ENCODE results near the gene CRTAC1.

DNA sequence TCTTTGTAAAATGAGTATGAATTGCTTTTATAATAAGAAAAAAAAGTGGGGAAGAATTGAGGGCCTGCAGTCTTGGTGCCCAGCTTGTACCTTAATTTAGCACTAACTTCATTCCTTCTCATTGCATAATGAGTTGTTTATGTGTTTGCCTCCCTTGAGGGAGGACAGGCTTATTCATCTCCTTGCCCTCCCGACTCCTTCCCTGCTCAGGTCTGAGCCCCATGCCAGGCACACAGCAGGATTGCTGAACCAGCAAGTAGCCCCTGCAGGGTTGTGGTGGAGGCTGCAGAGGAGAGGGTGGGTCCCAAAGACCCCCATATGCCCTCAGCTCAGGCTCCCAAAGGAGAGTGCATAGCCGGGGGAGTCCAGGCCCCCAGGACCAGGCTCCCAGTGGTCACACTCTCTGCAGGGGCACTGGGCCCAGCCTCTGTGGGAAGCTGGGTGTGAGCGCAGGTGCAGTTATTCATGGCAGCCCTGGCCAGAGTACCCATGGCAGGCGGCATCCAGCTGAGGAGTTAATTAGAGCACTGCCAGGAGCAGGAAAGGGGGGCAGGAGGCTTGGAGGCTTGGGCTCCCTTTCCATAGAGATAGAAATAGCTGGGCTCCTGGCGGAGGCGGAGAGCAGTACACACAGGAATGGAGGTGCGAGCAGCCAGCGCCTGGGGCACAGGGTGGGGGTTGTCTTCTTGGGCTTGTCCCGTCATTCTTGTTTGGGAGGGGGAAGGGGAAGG is 208.9 kb downstream of the CRTAC1 start:
- TF ChIP-seq, protein P1, sequence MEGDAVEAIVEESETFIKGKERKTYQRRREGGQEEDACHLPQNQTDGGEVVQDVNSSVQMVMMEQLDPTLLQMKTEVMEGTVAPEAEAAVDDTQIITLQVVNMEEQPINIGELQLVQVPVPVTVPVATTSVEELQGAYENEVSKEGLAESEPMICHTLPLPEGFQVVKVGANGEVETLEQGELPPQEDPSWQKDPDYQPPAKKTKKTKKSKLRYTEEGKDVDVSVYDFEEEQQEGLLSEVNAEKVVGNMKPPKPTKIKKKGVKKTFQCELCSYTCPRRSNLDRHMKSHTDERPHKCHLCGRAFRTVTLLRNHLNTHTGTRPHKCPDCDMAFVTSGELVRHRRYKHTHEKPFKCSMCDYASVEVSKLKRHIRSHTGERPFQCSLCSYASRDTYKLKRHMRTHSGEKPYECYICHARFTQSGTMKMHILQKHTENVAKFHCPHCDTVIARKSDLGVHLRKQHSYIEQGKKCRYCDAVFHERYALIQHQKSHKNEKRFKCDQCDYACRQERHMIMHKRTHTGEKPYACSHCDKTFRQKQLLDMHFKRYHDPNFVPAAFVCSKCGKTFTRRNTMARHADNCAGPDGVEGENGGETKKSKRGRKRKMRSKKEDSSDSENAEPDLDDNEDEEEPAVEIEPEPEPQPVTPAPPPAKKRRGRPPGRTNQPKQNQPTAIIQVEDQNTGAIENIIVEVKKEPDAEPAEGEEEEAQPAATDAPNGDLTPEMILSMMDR (IDR thresholded peaks at IDR 0.05) = no peak
- no peak for TF ChIP-seq POLR2AphosphoS5 (IDR thresholded peaks at IDR 0.05)
